Stimulated activated CD8-positive, alpha-beta memory T cell treated with anti-CD3 and anti-CD28 coated beads, Interleukin-12 subunit alpha, Interleukin-12 subunit beta, amount 100 ng/mL, for 4 hours (primary cell): ENCODE data around the gene TRAM2.

ENCODE experiments used
- DNase-seq: peaks from one replicate; pipeline ENCODE4 v3.0.0-alpha.2; 2020; ENCODE audit warnings: low read depth

TRAM2 gene

GRCh38 chr6:52508261-52508739, 68.6 kb downstream of the TRAM2 start:
- no peak for DNase-seq

- DNase-seq, result no peak
Observed at GRCh38 chr6:52507557-52508260, 69.2 kb downstream of the TRAM2 start.

- DNase-seq, result no peak
Observed at GRCh38 chr6:52506476-52506875, 70.4 kb downstream of the TRAM2 start.

- no peak for DNase-seq
Observed at GRCh38 chr6:52505726-52506409, 71.0 kb downstream of the TRAM2 start.

GRCh38 chr6:52504782-52505136, 72.1 kb downstream of the TRAM2 start:
- DNase-seq, result no peak

- DNase-seq, result no peak
Observed at GRCh38 chr6:52503851-52504781, 72.7 kb downstream of the TRAM2 start.

- no peak for DNase-seq
Observed at GRCh38 chr6:52503323-52503747, 73.5 kb downstream of the TRAM2 start.

GRCh38 chr6:52502306-52503029, 74.4 kb downstream of the TRAM2 start:
- no peak for DNase-seq

- no peak for DNase-seq
Observed at GRCh38 chr6:52500238-52501129, 76.4 kb downstream of the TRAM2 start.

GRCh38 chr6:52499681-52500236, 77.1 kb downstream of the TRAM2 start:
- DNase-seq, result no peak

- DNase-seq, result no peak
Observed at GRCh38 chr6:52499026-52499425, 77.8 kb downstream of the TRAM2 start.

GRCh38 chr6:52498538-52499017, 78.3 kb downstream of the TRAM2 start:
- no peak for DNase-seq

- DNase-seq, result no peak
Observed at GRCh38 chr6:52497652-52498408, 79.0 kb downstream of the TRAM2 start.

GRCh38 chr6:52496631-52497030, 80.2 kb downstream of the TRAM2 start:
- no peak for DNase-seq

GRCh38 chr6:52495922-52496321, 80.9 kb downstream of the TRAM2 start:
- no peak for DNase-seq

- DNase-seq, result no peak
Observed at GRCh38 chr6:52494298-52495072, 82.4 kb downstream of the TRAM2 start.

- no peak for DNase-seq
Observed at GRCh38 chr6:52493669-52494068, 83.2 kb downstream of the TRAM2 start.

GRCh38 chr6:52491203-52492069, 85.4 kb downstream of the TRAM2 start:
- no peak for DNase-seq
